Measurements from ENCODE around the gene KCNN4.

- TF ChIP-seq CTCF (conservative IDR thresholded peaks at IDR 0.05; ENCODE audit: low read depth, low read length) (no peak), EZH2 (IDR thresholded peaks at IDR 0.05; ENCODE audit: borderline replicate concordance, low read depth, low read length, poor library complexity, severe bottlenecking) (no peak)
These were observed 25.4 kb downstream of the KCNN4 start for GRCh38 chr19:43755256-43755801.

All from A673 (cell line).